HG03575 (cell line): ENCODE measurements around the gene CFAP47.
"Not testable (repeated sequence)": the region's sequence is repeated elsewhere in the genome, so short reads cannot be mapped to it uniquely, and the experiment has no call there.

Experiments used
- ATAC-seq: cut with Tn5 transposase; IDR thresholded peaks from one replicate; pipeline ENCODE4 v1.9.1; 2021; ENCODE audit not compliant: unreplicated experiment, insufficient number of reproducible peaks, low FRiP score; ENCODE audit errors: extremely low read depth

The CFAP47 gene

GRCh38 chrX:35919536-35920309 is at the start of gene CFAP47:
TSS of gene CFAP47 (plus strand) at chrX:35919734. CDS start at chrX:35919800, 66 bp downstream.
- ATAC-seq, result no peak

- no peak for ATAC-seq
Measured at GRCh38 chrX:35880601-35881000, 38.9 kb upstream of the CFAP47 start.

GRCh38 chrX:35886135-35886534 is 33.4 kb upstream of the CFAP47 start:
- no peak for ATAC-seq

GRCh38 chrX:35890699-35891098 is 28.8 kb upstream of the CFAP47 start:
- no peak for ATAC-seq

- ATAC-seq, result not testable (repeated sequence)
Measured at GRCh38 chrX:35986816-35987215, 67.3 kb downstream of the CFAP47 start.

- ATAC-seq, result no peak
Measured at GRCh38 chrX:36007207-36007606, 87.7 kb downstream of the CFAP47 start.

- no peak for ATAC-seq
Measured at GRCh38 chrX:36019125-36019524, 99.6 kb downstream of the CFAP47 start.

GRCh38 chrX:36035550-36035949 is 116.0 kb downstream of the CFAP47 start:
- no peak for ATAC-seq

GRCh38 chrX:36062778-36063177 is 143.2 kb downstream of the CFAP47 start:
- no peak for ATAC-seq

- ATAC-seq, result no peak
Measured at GRCh38 chrX:36071061-36071460, 151.5 kb downstream of the CFAP47 start.

GRCh38 chrX:36075009-36075408 is 155.5 kb downstream of the CFAP47 start:
- ATAC-seq, result not testable (repeated sequence)

GRCh38 chrX:36083256-36083655 is 163.7 kb downstream of the CFAP47 start:
- no peak for ATAC-seq

- no peak for ATAC-seq
Measured at GRCh38 chrX:36087366-36087765, 167.8 kb downstream of the CFAP47 start.

- ATAC-seq, result not testable (repeated sequence)
Measured at GRCh38 chrX:36088939-36089338, 169.4 kb downstream of the CFAP47 start.

GRCh38 chrX:36102425-36102824 is 182.9 kb downstream of the CFAP47 start:
- no peak for ATAC-seq

- no peak for ATAC-seq
Measured at GRCh38 chrX:36116222-36116621, 196.7 kb downstream of the CFAP47 start.

GRCh38 chrX:36159254-36159653 is 239.7 kb downstream of the CFAP47 start:
- ATAC-seq, result no peak

- ATAC-seq, result no peak
Measured at GRCh38 chrX:36160081-36160480, 240.5 kb downstream of the CFAP47 start.

GRCh38 chrX:36198575-36198974 is 279.0 kb downstream of the CFAP47 start:
- no peak for ATAC-seq

- ATAC-seq, result no peak
Measured at GRCh38 chrX:36199928-36200327, 280.4 kb downstream of the CFAP47 start.

GRCh38 chrX:36214924-36215323 is 295.4 kb downstream of the CFAP47 start:
- no peak for ATAC-seq
